ENCODE results near the gene DTNBP1.

DNA sequence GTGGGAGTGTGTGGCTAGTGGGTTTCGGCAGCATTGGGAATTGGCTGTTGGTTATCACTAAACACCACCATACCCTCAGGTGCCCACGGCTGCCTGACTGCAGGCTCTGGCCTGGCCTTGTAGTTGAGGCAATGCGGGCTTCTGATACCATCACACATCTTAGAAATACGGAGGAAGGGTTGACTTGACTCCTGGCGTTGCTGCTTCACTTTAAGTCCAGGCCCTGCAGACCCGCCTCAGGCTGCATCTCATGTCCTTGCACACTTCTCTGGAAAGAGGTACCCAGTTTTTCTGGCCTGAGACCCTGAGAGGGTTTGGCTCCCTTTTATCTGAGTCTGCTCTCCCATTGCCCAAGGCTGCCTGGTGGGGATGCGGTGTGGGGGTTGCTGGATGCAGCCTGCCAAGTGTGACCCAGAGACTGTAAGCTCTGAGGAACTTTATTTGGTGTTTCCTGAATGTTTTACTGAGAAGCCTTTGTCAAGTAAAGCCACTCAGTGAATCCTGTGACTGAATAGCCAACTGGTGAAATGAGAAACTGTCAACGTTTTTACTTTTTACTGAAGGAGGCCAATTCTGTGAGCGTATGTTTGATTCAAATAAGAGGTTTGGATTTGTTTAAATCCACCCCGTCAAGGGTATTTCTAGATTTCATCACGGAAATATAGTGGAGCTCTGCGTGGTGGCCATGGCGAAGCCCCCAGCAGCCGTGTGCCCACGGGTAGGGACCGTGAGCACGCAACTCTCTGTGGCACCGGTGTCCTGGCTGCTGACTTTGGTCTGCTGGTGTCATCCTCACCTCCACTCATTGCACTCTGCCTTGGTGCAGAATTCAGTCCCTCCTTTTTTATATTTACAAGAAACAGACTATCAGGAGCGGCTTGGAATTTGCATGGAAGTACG lies 160.1 kb downstream of the DTNBP1 start:
- TF ChIP-seq, protein P1, sequence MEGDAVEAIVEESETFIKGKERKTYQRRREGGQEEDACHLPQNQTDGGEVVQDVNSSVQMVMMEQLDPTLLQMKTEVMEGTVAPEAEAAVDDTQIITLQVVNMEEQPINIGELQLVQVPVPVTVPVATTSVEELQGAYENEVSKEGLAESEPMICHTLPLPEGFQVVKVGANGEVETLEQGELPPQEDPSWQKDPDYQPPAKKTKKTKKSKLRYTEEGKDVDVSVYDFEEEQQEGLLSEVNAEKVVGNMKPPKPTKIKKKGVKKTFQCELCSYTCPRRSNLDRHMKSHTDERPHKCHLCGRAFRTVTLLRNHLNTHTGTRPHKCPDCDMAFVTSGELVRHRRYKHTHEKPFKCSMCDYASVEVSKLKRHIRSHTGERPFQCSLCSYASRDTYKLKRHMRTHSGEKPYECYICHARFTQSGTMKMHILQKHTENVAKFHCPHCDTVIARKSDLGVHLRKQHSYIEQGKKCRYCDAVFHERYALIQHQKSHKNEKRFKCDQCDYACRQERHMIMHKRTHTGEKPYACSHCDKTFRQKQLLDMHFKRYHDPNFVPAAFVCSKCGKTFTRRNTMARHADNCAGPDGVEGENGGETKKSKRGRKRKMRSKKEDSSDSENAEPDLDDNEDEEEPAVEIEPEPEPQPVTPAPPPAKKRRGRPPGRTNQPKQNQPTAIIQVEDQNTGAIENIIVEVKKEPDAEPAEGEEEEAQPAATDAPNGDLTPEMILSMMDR (IDR thresholded peaks at IDR 0.05; ENCODE audit: low read length) = no peak
- TF ChIP-seq EZH2phosphoT487 (IDR thresholded peaks at IDR 0.05; ENCODE audit: low read length) (no peak), EZH2 (optimal IDR thresholded peaks at IDR 0.05; ENCODE audit: low read depth, low read length) (no peak)
